ENCODE data around the gene PRDM16.

DNA sequence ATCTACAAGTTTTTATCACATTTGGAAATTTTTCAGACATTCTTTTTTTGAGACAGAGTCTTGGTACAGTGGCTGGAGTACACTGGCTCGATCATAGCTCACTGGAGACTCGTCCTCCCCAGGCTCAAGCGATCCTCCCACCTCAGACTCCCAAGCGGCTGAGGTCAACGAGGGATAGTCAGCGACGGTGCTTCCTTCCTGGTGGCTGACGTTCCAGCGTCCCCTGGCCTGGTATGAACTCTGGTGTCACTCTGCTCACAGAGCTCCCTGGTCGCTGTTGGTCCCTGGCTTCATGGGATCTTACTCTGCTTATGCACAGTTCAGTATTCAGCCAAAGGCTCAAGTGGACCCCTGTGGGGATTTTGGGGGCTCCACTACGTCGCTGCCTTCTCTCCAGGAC lies 382.0 kb downstream of the PRDM16 start:
- TF ChIP-seq FOS (IDR thresholded peaks at IDR 0.05; ENCODE audit: low read depth, low read length) (no peak), RAD21 (IDR thresholded peaks at IDR 0.05; ENCODE audit: low read length) (no peak), NFE2L2 (IDR thresholded peaks at IDR 0.05; ENCODE audit: low read depth, low read length) (no peak), SMC3 (IDR thresholded peaks at IDR 0.05; ENCODE audit: low read depth, low read length) (no peak), RFX5 (IDR thresholded peaks at IDR 0.05; ENCODE audit: low read depth, low read length) (no peak), POLR2A (IDR thresholded peaks at IDR 0.05; ENCODE audit: low read depth, low read length) (no peak), BHLHE40 (IDR thresholded peaks at IDR 0.05; ENCODE audit: low read depth, low read length) (no peak), MAFK (IDR thresholded peaks at IDR 0.05; ENCODE audit: low read depth, low read length) (no peak)
- TF ChIP-seq, protein P1, sequence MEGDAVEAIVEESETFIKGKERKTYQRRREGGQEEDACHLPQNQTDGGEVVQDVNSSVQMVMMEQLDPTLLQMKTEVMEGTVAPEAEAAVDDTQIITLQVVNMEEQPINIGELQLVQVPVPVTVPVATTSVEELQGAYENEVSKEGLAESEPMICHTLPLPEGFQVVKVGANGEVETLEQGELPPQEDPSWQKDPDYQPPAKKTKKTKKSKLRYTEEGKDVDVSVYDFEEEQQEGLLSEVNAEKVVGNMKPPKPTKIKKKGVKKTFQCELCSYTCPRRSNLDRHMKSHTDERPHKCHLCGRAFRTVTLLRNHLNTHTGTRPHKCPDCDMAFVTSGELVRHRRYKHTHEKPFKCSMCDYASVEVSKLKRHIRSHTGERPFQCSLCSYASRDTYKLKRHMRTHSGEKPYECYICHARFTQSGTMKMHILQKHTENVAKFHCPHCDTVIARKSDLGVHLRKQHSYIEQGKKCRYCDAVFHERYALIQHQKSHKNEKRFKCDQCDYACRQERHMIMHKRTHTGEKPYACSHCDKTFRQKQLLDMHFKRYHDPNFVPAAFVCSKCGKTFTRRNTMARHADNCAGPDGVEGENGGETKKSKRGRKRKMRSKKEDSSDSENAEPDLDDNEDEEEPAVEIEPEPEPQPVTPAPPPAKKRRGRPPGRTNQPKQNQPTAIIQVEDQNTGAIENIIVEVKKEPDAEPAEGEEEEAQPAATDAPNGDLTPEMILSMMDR (conservative IDR thresholded peaks at IDR 0.05; ENCODE audit: low read depth, low read length): no peak
- TF ChIP-seq, protein P2, sequence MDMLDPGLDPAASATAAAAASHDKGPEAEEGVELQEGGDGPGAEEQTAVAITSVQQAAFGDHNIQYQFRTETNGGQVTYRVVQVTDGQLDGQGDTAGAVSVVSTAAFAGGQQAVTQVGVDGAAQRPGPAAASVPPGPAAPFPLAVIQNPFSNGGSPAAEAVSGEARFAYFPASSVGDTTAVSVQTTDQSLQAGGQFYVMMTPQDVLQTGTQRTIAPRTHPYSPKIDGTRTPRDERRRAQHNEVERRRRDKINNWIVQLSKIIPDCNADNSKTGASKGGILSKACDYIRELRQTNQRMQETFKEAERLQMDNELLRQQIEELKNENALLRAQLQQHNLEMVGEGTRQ (IDR thresholded peaks at IDR 0.05; ENCODE audit: low read depth, low read length): no peak
